ENCODE results near the gene CEP89.

Gene CEP89

GRCh38 chr19:32928806-32929205 is 43.0 kb downstream of the CEP89 start:
- H3K36me3 ChIP-seq (ENCODE audit: insufficient read depth, low read length) = peaks cover 50% of the 10 kb centered on the region
- no peaks in the 10 kb centered on the region for H3K79me2 ChIP-seq (ENCODE audit: insufficient read depth, low read length)
- no peak overlapping the region for H3K27ac ChIP-seq (ENCODE audit: low read length)
- peaks cover 5% of the 10 kb centered on the region for H3K9me3 ChIP-seq (ENCODE audit: insufficient read depth, low read length, severe bottlenecking)
- no peak overlapping the region for H3K4me2 ChIP-seq (ENCODE audit: insufficient read depth, low read length)
- H3K27me3 ChIP-seq (ENCODE audit: insufficient read depth, low read length, poor library complexity) = no peaks in the 10 kb centered on the region
- ATAC-seq (ENCODE audit: insufficient read depth, low read depth) (no peak), DNase-seq (no peak)
- no peak overlapping the region for H3K9ac ChIP-seq (ENCODE audit: low read depth, low read length)
- no peak overlapping the region for H3K4me3 ChIP-seq (ENCODE audit: low read depth in 1 of 2, low read length in 2 of 2)
- no peaks in the 10 kb centered on the region; the same call in 1 of the 2 replicates for H4K20me1 ChIP-seq (ENCODE audit: insufficient read depth, low read length)
- no peaks in the 10 kb centered on the region for H3K4me1 ChIP-seq (ENCODE audit: insufficient read depth, low read length)
- H2AFZ ChIP-seq (ENCODE audit: low read depth, low read length) = no peak overlapping the region
- TF ChIP-seq EZH2 (IDR thresholded peaks at IDR 0.05; ENCODE audit: borderline replicate concordance, low read depth, low read length, severe bottlenecking) (no peak), CTCF (IDR thresholded peaks at IDR 0.05; ENCODE audit: borderline replicate concordance, extremely low read depth, low read length, poor library complexity, severe bottlenecking) (no peak)

GRCh38 chr19:32924200-32924599 is 47.6 kb downstream of the CEP89 start:
- Histone ChIP-seq H2AFZ (ENCODE audit: low read depth, low read length) (no peak overlapping the region), H3K4me3 (ENCODE audit: low read depth in 1 of 2, low read length in 2 of 2) (no peak overlapping the region), H3K4me1 (ENCODE audit: insufficient read depth, low read length) (no peaks in the 10 kb centered on the region), H3K79me2 (ENCODE audit: insufficient read depth, low read length) (no peaks in the 10 kb centered on the region), H3K27me3 (ENCODE audit: insufficient read depth, low read length, poor library complexity) (no peaks in the 10 kb centered on the region), H3K9me3 (ENCODE audit: insufficient read depth, low read length, severe bottlenecking) (peaks cover 5% of the 10 kb centered on the region), H3K9ac (ENCODE audit: low read depth, low read length) (no peak overlapping the region), H4K20me1 (ENCODE audit: insufficient read depth, low read length) (no peaks in the 10 kb centered on the region), H3K27ac (ENCODE audit: low read length) (no peak overlapping the region), H3K4me2 (ENCODE audit: insufficient read depth, low read length) (no peak overlapping the region), H3K36me3 (ENCODE audit: insufficient read depth, low read length) (peaks cover 37% of the 10 kb centered on the region)
- DNase-seq (no peak), ATAC-seq (ENCODE audit: insufficient read depth, low read depth) (no peak)
- TF ChIP-seq CTCF (IDR thresholded peaks at IDR 0.05; ENCODE audit: borderline replicate concordance, extremely low read depth, low read length, poor library complexity, severe bottlenecking) (no peak), EZH2 (IDR thresholded peaks at IDR 0.05; ENCODE audit: borderline replicate concordance, low read depth, low read length, severe bottlenecking) (no peak)

GRCh38 chr19:32921624-32922023 is 50.1 kb downstream of the CEP89 start:
- Histone ChIP-seq H2AFZ (ENCODE audit: low read depth, low read length) (no peak overlapping the region), H3K9me3 (ENCODE audit: insufficient read depth, low read length, severe bottlenecking) (no peaks in the 10 kb centered on the region), H4K20me1 (ENCODE audit: insufficient read depth, low read length) (no peaks in the 10 kb centered on the region), H3K9ac (ENCODE audit: low read depth, low read length) (no peak overlapping the region), H3K27me3 (ENCODE audit: insufficient read depth, low read length, poor library complexity) (no peaks in the 10 kb centered on the region), H3K27ac (ENCODE audit: low read length) (no peak overlapping the region), H3K4me2 (ENCODE audit: insufficient read depth, low read length) (no peak overlapping the region), H3K4me1 (ENCODE audit: insufficient read depth, low read length) (no peaks in the 10 kb centered on the region), H3K79me2 (ENCODE audit: insufficient read depth, low read length) (no peaks in the 10 kb centered on the region), H3K4me3 (ENCODE audit: low read depth in 1 of 2, low read length in 2 of 2) (no peak overlapping the region), H3K36me3 (ENCODE audit: insufficient read depth, low read length) (peaks cover 31% of the 10 kb centered on the region)
- no peak for DNase-seq
- TF ChIP-seq CTCF (IDR thresholded peaks at IDR 0.05; ENCODE audit: borderline replicate concordance, extremely low read depth, low read length, poor library complexity, severe bottlenecking) (no peak), EZH2 (IDR thresholded peaks at IDR 0.05; ENCODE audit: borderline replicate concordance, low read depth, low read length, severe bottlenecking) (no peak)
- no peak for ATAC-seq (ENCODE audit: insufficient read depth, low read depth)

- Histone ChIP-seq H3K4me3 (ENCODE audit: low read depth in 1 of 2, low read length in 2 of 2) (no peak overlapping the region), H3K36me3 (ENCODE audit: insufficient read depth, low read length) (peaks cover 26% of the 10 kb centered on the region), H3K27ac (ENCODE audit: low read length) (no peak overlapping the region; the same call in 1 of the 2 replicates), H3K27me3 (ENCODE audit: insufficient read depth, low read length, poor library complexity) (no peaks in the 10 kb centered on the region), H3K79me2 (ENCODE audit: insufficient read depth, low read length) (no peaks in the 10 kb centered on the region), H3K9ac (ENCODE audit: low read depth, low read length) (no peak overlapping the region), H4K20me1 (ENCODE audit: insufficient read depth, low read length) (no peaks in the 10 kb centered on the region), H3K4me2 (ENCODE audit: insufficient read depth, low read length) (no peak overlapping the region), H2AFZ (ENCODE audit: low read depth, low read length) (no peak overlapping the region), H3K9me3 (ENCODE audit: insufficient read depth, low read length, severe bottlenecking) (no peaks in the 10 kb centered on the region), H3K4me1 (ENCODE audit: insufficient read depth, low read length) (no peaks in the 10 kb centered on the region)
- no peak for ATAC-seq (ENCODE audit: insufficient read depth, low read depth)
- no peak for DNase-seq
- no peak for TF ChIP-seq CTCF (IDR thresholded peaks at IDR 0.05; ENCODE audit: borderline replicate concordance, extremely low read depth, low read length, poor library complexity, severe bottlenecking)
- TF ChIP-seq EZH2 (IDR thresholded peaks at IDR 0.05; ENCODE audit: borderline replicate concordance, low read depth, low read length, severe bottlenecking) = no peak
These were observed 52.4 kb downstream of the CEP89 start for GRCh38 chr19:32919365-32919764.

Measured in DND-41 (cell line).